ENCODE measurements around the gene HLA-B. TPM values are rescaled to one million over a fixed set of nuclear protein-coding genes. Genes with fewer than 3 reads are reported as not detected.
A peak's percentile ranks its signal among the peaks of the same experiment; 100 is the strongest.
"Not testable (repeated sequence)": the region's sequence is repeated elsewhere in the genome, so short reads cannot be mapped to it uniquely, and the experiment has no call there.

Gene HLA-B
- polyA plus RNA-seq, 2 of the 4 experiments (the other 2 are of a cell fraction): 9.4 to 9.9 TPM

DNA sequence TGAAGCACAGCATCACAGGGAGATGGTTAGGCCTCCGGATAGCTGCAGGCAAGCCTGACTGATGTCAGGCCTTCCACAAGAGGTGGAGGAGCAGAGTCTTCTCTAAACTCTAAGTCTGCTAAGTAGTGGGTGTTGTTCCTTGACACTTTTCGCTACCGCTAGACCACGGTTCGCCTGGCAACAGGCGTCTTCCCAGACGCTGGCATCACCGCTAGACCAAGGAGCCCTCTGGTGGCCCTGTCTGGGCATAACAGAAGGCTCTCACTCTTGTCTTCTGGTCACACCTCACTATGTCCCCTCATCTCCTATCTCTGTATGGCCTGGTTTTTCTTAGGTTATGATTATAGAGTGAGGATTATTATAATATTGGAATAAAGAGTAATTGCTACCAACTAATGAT, 17.1 kb upstream of the HLA-B start:
- H3K9me3 ChIP-seq; POLR2A ChIA-PET; DNase-seq (ENCODE audit: low read depth in 1 of 2, low spot score in 1 of 2); H3K4me1 ChIP-seq; ATAC-seq; H3K4me2 ChIP-seq; FAIRE-seq; CTCF ChIA-PET; H3K4me3 ChIP-seq; H3K27ac ChIP-seq: not testable (repeated sequence)
- no CpG with 5 or more reads among the region's 8 CpGs for WGBS (ENCODE audit: missing lambda C conversion rate)

DNA sequence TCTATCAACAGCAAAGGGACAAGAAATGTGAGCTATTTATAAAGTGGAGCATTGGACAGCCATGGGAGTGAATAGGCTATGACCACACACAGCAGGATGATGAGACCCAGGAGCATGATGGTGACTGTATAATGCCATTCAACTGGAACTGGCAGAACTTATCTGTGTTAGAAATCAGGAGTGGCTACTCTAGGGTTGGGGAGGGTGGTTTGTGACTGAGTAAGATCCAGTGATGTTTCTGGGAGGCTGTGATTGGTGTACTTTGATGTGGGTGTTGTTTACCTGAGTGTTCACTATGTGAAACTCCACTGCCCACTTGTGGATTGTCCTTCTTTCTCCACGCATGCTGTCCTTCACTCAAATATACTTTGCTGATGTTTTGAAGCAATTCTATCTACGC, 11.5 kb upstream of the HLA-B start:
- FAIRE-seq (no peak), DNase-seq (ENCODE audit: low read depth in 1 of 2, low spot score in 1 of 2) (no peak)
- CTCF ChIA-PET: interaction anchor here (1.0 to 4.8 kb wide), 2 partner anchors 223 to 231 kb away, joined by 3 to 30 read pairs; partner anchors contain the start of gene PSORS1C2

DNA sequence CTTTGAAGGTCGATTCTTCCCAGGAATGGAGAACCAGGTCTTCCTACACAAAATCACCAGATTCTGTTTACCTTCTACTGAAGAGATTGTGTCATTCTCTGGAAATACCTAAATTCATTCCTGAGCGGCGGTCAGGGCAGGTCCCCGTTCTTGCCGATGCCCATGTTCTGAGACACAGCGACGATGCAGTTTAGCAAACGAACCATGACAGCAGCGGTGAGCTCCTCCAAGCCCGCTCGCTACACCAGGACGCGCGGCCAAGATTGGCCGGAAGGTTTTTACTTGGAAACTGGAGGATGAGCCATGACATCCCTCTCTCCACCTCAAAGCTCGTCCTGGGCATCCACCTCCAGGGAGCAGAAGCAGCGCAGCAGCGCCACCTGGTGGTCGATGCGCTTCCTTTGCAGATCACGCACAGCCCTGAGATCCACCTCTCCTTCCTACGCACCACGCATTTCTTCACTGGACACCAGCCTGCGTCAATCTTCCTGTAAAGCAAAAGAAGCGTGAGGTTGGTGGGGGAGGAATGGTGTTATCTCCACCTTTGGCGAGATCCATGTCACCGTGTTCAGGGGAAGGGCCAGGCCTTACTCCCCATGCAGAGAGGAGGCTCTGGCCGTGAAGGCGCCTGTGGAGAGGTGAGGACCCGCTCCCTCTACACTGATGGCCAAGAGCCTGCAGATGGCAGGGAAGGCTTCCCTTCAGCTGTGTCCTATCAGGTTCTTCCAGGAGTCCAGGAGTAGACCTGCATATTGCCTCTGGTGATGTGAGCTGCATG, 9.9 kb upstream of the HLA-B start:
- Histone ChIP-seq H3K4me1 (no peaks in the 10 kb centered on the region), H3K4me3 (peak overlapping the region; percentile 40), H3K27ac (no peak overlapping the region), H3K9me3 (peaks cover 2% of the 10 kb centered on the region; the same call in 2 of the 3 replicates), H3K4me2 (peak overlapping the region; percentile 91)
- no peak for TF ChIP-seq HOXA7 (CRISPR knock-in tag; IDR thresholded peaks at IDR 0.05)
- no peak for TF ChIP-seq NR3C1 (IDR thresholded peaks at IDR 0.05)
- no peak for TF ChIP-seq ZSCAN20 (CRISPR knock-in tag; IDR thresholded peaks at IDR 0.05)
- TF ChIP-seq HOXB5 (CRISPR knock-in tag; IDR thresholded peaks at IDR 0.05): no peak
- TF ChIP-seq, protein P1, sequence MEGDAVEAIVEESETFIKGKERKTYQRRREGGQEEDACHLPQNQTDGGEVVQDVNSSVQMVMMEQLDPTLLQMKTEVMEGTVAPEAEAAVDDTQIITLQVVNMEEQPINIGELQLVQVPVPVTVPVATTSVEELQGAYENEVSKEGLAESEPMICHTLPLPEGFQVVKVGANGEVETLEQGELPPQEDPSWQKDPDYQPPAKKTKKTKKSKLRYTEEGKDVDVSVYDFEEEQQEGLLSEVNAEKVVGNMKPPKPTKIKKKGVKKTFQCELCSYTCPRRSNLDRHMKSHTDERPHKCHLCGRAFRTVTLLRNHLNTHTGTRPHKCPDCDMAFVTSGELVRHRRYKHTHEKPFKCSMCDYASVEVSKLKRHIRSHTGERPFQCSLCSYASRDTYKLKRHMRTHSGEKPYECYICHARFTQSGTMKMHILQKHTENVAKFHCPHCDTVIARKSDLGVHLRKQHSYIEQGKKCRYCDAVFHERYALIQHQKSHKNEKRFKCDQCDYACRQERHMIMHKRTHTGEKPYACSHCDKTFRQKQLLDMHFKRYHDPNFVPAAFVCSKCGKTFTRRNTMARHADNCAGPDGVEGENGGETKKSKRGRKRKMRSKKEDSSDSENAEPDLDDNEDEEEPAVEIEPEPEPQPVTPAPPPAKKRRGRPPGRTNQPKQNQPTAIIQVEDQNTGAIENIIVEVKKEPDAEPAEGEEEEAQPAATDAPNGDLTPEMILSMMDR (IDR thresholded peaks at IDR 0.05): peak; percentile 84
- TF ChIP-seq CHD2 (IDR thresholded peaks at IDR 0.05; ENCODE audit: low read length, partially characterized antibody): no peak
- TF ChIP-seq SMC3 (IDR thresholded peaks at IDR 0.05): peak; percentile 82
- peak; percentile 86 to 89 for TF ChIP-seq RAD21 (conservative IDR thresholded peaks at IDR 0.05 in 1 of 2, IDR thresholded peaks at IDR 0.05 in 1 of 2)
- 3% methylated on average over 12 of the region's 30 CpGs for WGBS (ENCODE audit: missing lambda C conversion rate)
- DNase-seq (ENCODE audit: low read depth in 1 of 2, low spot score in 1 of 2) (peak; percentile 78 to 84), FAIRE-seq (no peak), ATAC-seq (peak; percentile 99 to 100)
- ChIA-PET CTCF (interaction anchor here (0.6 to 4.8 kb wide), 59 partner anchors 10 to 532 kb away, joined by 3 to 72 read pairs (median 4); partner anchors contain the start of genes PSORS1C2 and TCF19), POLR2A (interaction anchor here (1.1 kb wide), 1 partner anchor 170 kb away, joined by 5 read pairs; no protein-coding TSS in a partner anchor)

More for the DNA sequence above, 11.5 kb upstream of the HLA-B start:
- Histone ChIP-seq H3K4me1 (no peaks in the 10 kb centered on the region), H3K9me3 (peaks cover 4% of the 10 kb centered on the region; the same call in 2 of the 3 replicates), H3K4me2 (no peak overlapping the region), H3K4me3 (no peak overlapping the region), H3K27ac (no peak overlapping the region)
- POLR2A ChIA-PET: no interaction called here
- no peak for TF ChIP-seq HEYL (CRISPR knock-in tag; IDR thresholded peaks at IDR 0.05)
- TF ChIP-seq EHF (CRISPR knock-in tag; IDR thresholded peaks at IDR 0.05): no peak
- TF ChIP-seq, protein P2, sequence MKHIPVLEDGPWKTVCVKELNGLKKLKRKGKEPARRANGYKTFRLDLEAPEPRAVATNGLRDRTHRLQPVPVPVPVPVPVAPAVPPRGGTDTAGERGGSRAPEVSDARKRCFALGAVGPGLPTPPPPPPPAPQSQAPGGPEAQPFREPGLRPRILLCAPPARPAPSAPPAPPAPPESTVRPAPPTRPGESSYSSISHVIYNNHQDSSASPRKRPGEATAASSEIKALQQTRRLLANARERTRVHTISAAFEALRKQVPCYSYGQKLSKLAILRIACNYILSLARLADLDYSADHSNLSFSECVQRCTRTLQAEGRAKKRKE (CRISPR knock-in tag; IDR thresholded peaks at IDR 0.05; ENCODE audit: low read depth): no peak
- no peak for TF ChIP-seq NFE2L2 (conservative IDR thresholded peaks at IDR 0.05; ENCODE audit: low read length)
- no peak for TF ChIP-seq GATA3 (IDR thresholded peaks at IDR 0.05; ENCODE audit: borderline replicate concordance)
- no peak for TF ChIP-seq REST (IDR thresholded peaks at IDR 0.05)
- no peak for TF ChIP-seq ZNF302 (CRISPR knock-in tag; IDR thresholded peaks at IDR 0.05)
- no peak for TF ChIP-seq CEBPB (IDR thresholded peaks at IDR 0.05)
- no peak for TF ChIP-seq HDAC2 (IDR thresholded peaks at IDR 0.05)
- ATAC-seq: no peak
- WGBS (ENCODE audit: missing lambda C conversion rate): 49% methylated on average over 2 of the region's 2 CpGs

Measured in A549 (cell line).